Natural killer cell treated with Interleukin-12 subunit alpha and Interleukin-12 subunit beta and Interleukin-15 and Interleukin-18, amount 100 ng/mL, for 72 hours (primary cell): ENCODE results near the gene SIX5. TPM values are rescaled to one million over a fixed set of nuclear protein-coding genes. Genes with fewer than 3 reads are reported as not detected.

Experiments
- ATAC-seq, 2 donors: fragments of 150-1000 bp; cut with Tn5 transposase in 1 of 2; sonication (Bioruptor Pico), chemical (Tn5 transposase) in 1 of 2; 2 replicates each; pipeline ENCODE4 v1.10.0; 2021
- DNase-seq: peaks from one replicate; pipeline ENCODE4 v3.0.0; 2022; ENCODE audit warnings: low spot score
- H3K27ac Mint-ChIP-seq, 2 donors: 1 replicate in 1 of 2; 2 replicates in 1 of 2; pipeline ENCODE4 v1.8.0; 2022; ENCODE audit warnings: mixed read lengths in 2 of 2, mild to moderate bottlenecking in 1 of 2, moderate library complexity in 1 of 2
- H3K27me3 Mint-ChIP-seq, 2 donors: 1 replicate in 1 of 2; 2 replicates in 1 of 2; pipeline ENCODE4 v1.8.0; 2022; ENCODE audit warnings: mixed read lengths in 2 of 2
- H3K36me3 Mint-ChIP-seq: one replicate; pipeline ENCODE4 v1.8.0; 2022; ENCODE audit warnings: mixed read lengths
- H3K4me1 Mint-ChIP-seq, 2 donors: 1 replicate in 1 of 2; 2 replicates in 1 of 2; pipeline ENCODE4 v1.8.0; 2022; ENCODE audit warnings: low read depth in 2 of 2, mixed read lengths in 2 of 2, mild to moderate bottlenecking in 1 of 2
- H3K4me3 Mint-ChIP-seq: one replicate; pipeline ENCODE4 v1.8.0; 2022; ENCODE audit warnings: mixed read lengths
- H3K9me3 Mint-ChIP-seq: 2 replicates; pipeline ENCODE4 v1.8.0; 2022; ENCODE audit warnings: mixed read lengths
- total RNA-seq, 2 donors: library from RNA; stranded (reverse); gene quantifications; one replicate each; pipeline ENCODE4 v1.2.3, GENCODE V29; 2022

Gene SIX5
- total RNA-seq, 2 donors from 2014 or later: 3.0 to 3.6 TPM

GRCh38 chr19:45786533-45786894 lies 17.5 kb upstream of the SIX5 start:
- Mint-ChIP-seq H3K27me3 (peaks cover 0 to 2% of the 10 kb centered on the region in 2 donors), H3K27ac (no peak overlapping the region), H3K4me3 (no peak overlapping the region)

GRCh38 chr19:45785781-45786532 lies 16.9 kb upstream of the SIX5 start:
- Mint-ChIP-seq H3K9me3 (no peaks in the 10 kb centered on the region), H3K27ac (no peak overlapping the region), H3K4me3 (no peak overlapping the region), H3K4me1 (peaks cover 11 to 17% of the 10 kb centered on the region in 2 donors), H3K27me3 (peaks cover 0 to 2% of the 10 kb centered on the region in 2 donors), H3K36me3 (peaks cover 9% of the 10 kb centered on the region)
- DNase-seq (no peak), ATAC-seq (no peak)

More at GRCh38 chr19:45786533-45786894, 17.5 kb upstream of the SIX5 start:
- no peaks in the 10 kb centered on the region for H3K9me3 Mint-ChIP-seq
- H3K4me1 Mint-ChIP-seq: peaks cover 16 to 21% of the 10 kb centered on the region in 2 donors
- ATAC-seq (no peak), DNase-seq (no peak)
- H3K36me3 Mint-ChIP-seq: peaks cover 9% of the 10 kb centered on the region

- H3K4me3 Mint-ChIP-seq: no peak overlapping the region
Measured at GRCh38 chr19:45785097-45785496, 16.0 kb upstream of the SIX5 start.

GRCh38 chr19:45784096-45784495 lies 15.0 kb upstream of the SIX5 start:
- DNase-seq: no peak
- Mint-ChIP-seq H3K4me1 (peaks cover 11 to 22% of the 10 kb centered on the region in 2 donors), H3K27me3 (peaks cover 6 to 7% of the 10 kb centered on the region in 2 donors), H3K4me3 (no peak overlapping the region), H3K9me3 (no peaks in the 10 kb centered on the region), H3K27ac (no peak overlapping the region), H3K36me3 (peaks cover 5% of the 10 kb centered on the region)
- ATAC-seq: no peak

More at GRCh38 chr19:45785097-45785496, 16.0 kb upstream of the SIX5 start:
- ATAC-seq: no peak
- peaks cover 4 to 17% of the 10 kb centered on the region in 2 donors for H3K4me1 Mint-ChIP-seq
- peaks cover 0 to 2% of the 10 kb centered on the region in 2 donors for H3K27me3 Mint-ChIP-seq
- H3K9me3 Mint-ChIP-seq: no peaks in the 10 kb centered on the region
- H3K27ac Mint-ChIP-seq: no peak overlapping the region
- peaks cover 9% of the 10 kb centered on the region for H3K36me3 Mint-ChIP-seq
- DNase-seq: no peak

- Mint-ChIP-seq H3K27ac (no peak overlapping the region), H3K36me3 (no peaks in the 10 kb centered on the region), H3K27me3 (peaks cover 7% of the 10 kb centered on the region in 2 donors), H3K4me3 (no peak overlapping the region), H3K9me3 (no peaks in the 10 kb centered on the region), H3K4me1 (peaks cover 15 to 26% of the 10 kb centered on the region in 2 donors)
- ATAC-seq: no peak
- no peak for DNase-seq
Measured at GRCh38 chr19:45782820-45783785, 14.1 kb upstream of the SIX5 start.

GRCh38 chr19:45782162-45782691 lies 13.2 kb upstream of the SIX5 start, which contains the start of gene DMPK:
TSS of gene DMPK (minus strand) at chr19:45782490. CDS start at chr19:45782352, 138 bp downstream.
- DNase-seq (no peak), ATAC-seq (no peak)
- Mint-ChIP-seq H3K9me3 (no peaks in the 10 kb centered on the region), H3K4me1 (peaks cover 15 to 24% of the 10 kb centered on the region in 2 donors), H3K27me3 (peaks cover 7% of the 10 kb centered on the region in 2 donors), H3K4me3 (no peak within 1 kb of the TSS), H3K27ac (no peak within 1 kb of the TSS), H3K36me3 (no peaks in the 10 kb centered on the region)

- Mint-ChIP-seq H3K27me3 (peaks cover 7% of the 10 kb centered on the region in 2 donors), H3K27ac (no peak overlapping the region), H3K9me3 (no peaks in the 10 kb centered on the region), H3K4me3 (no peak overlapping the region), H3K4me1 (peaks cover 15 to 27% of the 10 kb centered on the region in 2 donors), H3K36me3 (no peaks in the 10 kb centered on the region)
- ATAC-seq: no peak
- no peak for DNase-seq
Measured at GRCh38 chr19:45781214-45782161, 12.4 kb upstream of the SIX5 start.

GRCh38 chr19:45780448-45781213 lies 11.6 kb upstream of the SIX5 start:
- Mint-ChIP-seq H3K27me3 (peaks cover 7% of the 10 kb centered on the region in 2 donors), H3K4me3 (no peak overlapping the region), H3K9me3 (no peaks in the 10 kb centered on the region), H3K36me3 (no peaks in the 10 kb centered on the region), H3K4me1 (peaks cover 15 to 25% of the 10 kb centered on the region in 2 donors), H3K27ac (no peak overlapping the region)
- ATAC-seq: no peak
- no peak for DNase-seq

GRCh38 chr19:45780146-45780447 lies 11.0 kb upstream of the SIX5 start:
- peaks cover 15 to 25% of the 10 kb centered on the region in 2 donors for H3K4me1 Mint-ChIP-seq
- ATAC-seq: no peak
- no peaks in the 10 kb centered on the region for H3K36me3 Mint-ChIP-seq
- H3K4me3 Mint-ChIP-seq: no peak overlapping the region
- H3K9me3 Mint-ChIP-seq: no peaks in the 10 kb centered on the region
- DNase-seq: no peak
- H3K27ac Mint-ChIP-seq: no peak overlapping the region
- H3K27me3 Mint-ChIP-seq: peaks cover 7% of the 10 kb centered on the region in 2 donors

- Mint-ChIP-seq H3K36me3 (no peaks in the 10 kb centered on the region), H3K27ac (peak overlapping the region in 1 of 2 donors; percentile 66), H3K4me3 (peak overlapping the region; percentile 83), H3K9me3 (no peaks in the 10 kb centered on the region), H3K27me3 (peaks cover 7% of the 10 kb centered on the region in 2 donors), H3K4me1 (peaks cover 15 to 25% of the 10 kb centered on the region in 2 donors)
- DNase-seq: peak; percentile 83
- peak; percentile 96 to 99 for ATAC-seq
Measured at GRCh38 chr19:45779231-45780145, 10.4 kb upstream of the SIX5 start.

GRCh38 chr19:45778010-45778661 lies 9.1 kb upstream of the SIX5 start:
- no peak overlapping the region for H3K4me3 Mint-ChIP-seq
- H3K27ac Mint-ChIP-seq: no peak overlapping the region
- DNase-seq (no peak), ATAC-seq (no peak)
- H3K9me3 Mint-ChIP-seq: no peaks in the 10 kb centered on the region
- H3K27me3 Mint-ChIP-seq: peaks cover 7% of the 10 kb centered on the region in 2 donors
- no peaks in the 10 kb centered on the region for H3K36me3 Mint-ChIP-seq
- H3K4me1 Mint-ChIP-seq: peaks cover 15 to 25% of the 10 kb centered on the region in 2 donors
